Mucosa of rectum (tissue), 2 donors: ENCODE measurements around the gene PPM1G.

Experiments used
- H3K27ac ChIP-seq, 2 donors: one replicate each; pipeline ENCODE4 v1.7.0; 2013; ENCODE audit warnings: inconsistent platforms in 2 of 2, low read depth in 2 of 2, low read length in 2 of 2
- H3K27me3 ChIP-seq, 2 donors: one replicate each; pipeline ENCODE4 v1.7.0; 2013; ENCODE audit warnings: low read length in 2 of 2; ENCODE audit not compliant: control insufficient read depth in 2 of 2, insufficient read depth in 2 of 2
- H3K36me3 ChIP-seq, 2 donors: one replicate each; pipeline ENCODE4 v1.7.0; 2013; ENCODE audit warnings: low read length in 2 of 2; ENCODE audit not compliant: control insufficient read depth in 2 of 2, insufficient read depth in 2 of 2
- H3K4me1 ChIP-seq, 2 donors: one replicate each; pipeline ENCODE4 v1.7.0; 2013; ENCODE audit warnings: low read length in 2 of 2, mild to moderate bottlenecking in 1 of 2; ENCODE audit not compliant: control insufficient read depth in 2 of 2, insufficient read depth in 2 of 2
- H3K4me3 ChIP-seq, 2 donors: one replicate each; pipeline ENCODE4 v1.7.0; 2013; ENCODE audit warnings: low read length in 2 of 2
- H3K9ac ChIP-seq, 2 donors: one replicate each; pipeline ENCODE4 v1.7.0; 2013; ENCODE audit warnings: low read length in 2 of 2, low read depth in 1 of 2, mild to moderate bottlenecking in 1 of 2
- H3K9me3 ChIP-seq, 2 donors: one replicate each; pipeline ENCODE4 v1.7.0; 2013; ENCODE audit warnings: low read length in 2 of 2; ENCODE audit not compliant: control insufficient read depth in 2 of 2
- donor health status: healthy.
- donor health status: Normal muscosa, but diverticular disease.

Gene PPM1G

DNA sequence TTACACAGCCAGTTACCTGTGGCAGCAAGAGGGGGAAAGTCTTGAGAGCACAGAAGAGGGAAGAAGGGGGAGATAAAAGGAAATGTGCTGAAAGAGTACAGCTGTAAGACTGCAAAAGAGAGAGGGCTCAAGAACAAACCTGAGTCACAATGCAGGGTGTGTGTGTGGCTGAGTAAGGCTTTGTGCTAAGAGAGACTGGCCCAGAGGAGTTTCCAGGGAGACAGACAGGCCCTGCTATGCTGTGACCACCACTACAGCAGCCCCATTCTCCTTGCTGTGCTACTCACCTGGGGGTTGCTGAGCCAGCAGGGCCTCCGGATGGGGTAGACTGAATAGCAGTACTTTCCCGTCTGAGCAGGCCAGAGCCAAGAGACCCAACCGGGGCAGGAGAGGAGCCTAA lies 74.1 kb downstream of the PPM1G start:
- no peaks in the 10 kb centered on the region for H3K9me3 ChIP-seq
- no peak overlapping the region for H3K4me3 ChIP-seq
- H3K27me3 ChIP-seq, result no peaks in the 10 kb centered on the region
- H3K36me3 ChIP-seq, result peaks cover 58 to 68% of the 10 kb centered on the region in 2 donors
- H3K27ac ChIP-seq, result no peak overlapping the region
- H3K9ac ChIP-seq, result no peak overlapping the region
- H3K4me1 ChIP-seq, result no peaks in the 10 kb centered on the region
